Glutamatergic neuron (in vitro differentiated cells): Measurements from ENCODE around the gene KDM2B. TPM values are rescaled to one million over a fixed set of nuclear protein-coding genes. Genes with fewer than 3 reads are reported as not detected.
A peak's percentile ranks its signal among the peaks of the same experiment; 100 is the strongest.

Source experiments
- DNase-seq: peaks from one replicate; pipeline ENCODE4 v3.0.0; 2022
- H3K27ac Mint-ChIP-seq: one replicate; pipeline ENCODE4 v1.8.0; 2020; ENCODE audit warnings: mild to moderate bottlenecking, mixed read lengths, inconsistent platforms; ENCODE audit not compliant: unreplicated experiment
- H3K27me3 Mint-ChIP-seq: one replicate; pipeline ENCODE4 v1.8.0; 2020; ENCODE audit warnings: mild to moderate bottlenecking, moderate library complexity, mixed read lengths, inconsistent platforms; ENCODE audit not compliant: unreplicated experiment
- H3K36me3 Mint-ChIP-seq: one replicate; pipeline ENCODE4 v1.8.0; 2020; ENCODE audit warnings: mild to moderate bottlenecking, mixed read lengths, inconsistent platforms; ENCODE audit not compliant: unreplicated experiment
- H3K4me1 Mint-ChIP-seq: one replicate; pipeline ENCODE4 v1.8.0; 2020; ENCODE audit warnings: mild to moderate bottlenecking, low read depth, mixed read lengths, inconsistent platforms; ENCODE audit not compliant: unreplicated experiment
- H3K4me3 Mint-ChIP-seq: one replicate; pipeline ENCODE4 v1.8.0; 2020; ENCODE audit warnings: mild to moderate bottlenecking, mixed read lengths, inconsistent platforms; ENCODE audit not compliant: unreplicated experiment
- H3K9me3 Mint-ChIP-seq: one replicate; pipeline ENCODE4 v1.8.0; 2020; ENCODE audit warnings: mild to moderate bottlenecking, moderate library complexity, mixed read lengths, inconsistent platforms; ENCODE audit not compliant: unreplicated experiment
- CTCF ChIP-seq: fragments of 200-600 bp; sonication (generic); IDR thresholded peaks from one replicate; pipeline ENCODE4 v1.5.0; 2021; ENCODE audit not compliant: partially characterized antibody, unreplicated experiment
- total RNA-seq: library from RNA; stranded (reverse); fragmentation: NEBNext Ultra II Directional; extraction: Animal tissue kit (Norgen Biotek cat#: 25700); gene quantifications from one replicate; pipeline ENCODE4 v1.2.1, GENCODE V29; 2021; ENCODE audit not compliant: unreplicated experiment

The KDM2B gene
- total RNA-seq, 1 donor from 2014 or later, result 64.3 TPM

- Mint-ChIP-seq H3K4me3 (no peak overlapping the region), H3K27ac (no peak overlapping the region), H3K27me3 (peaks cover 5% of the 10 kb centered on the region), H3K4me1 (peaks cover 8% of the 10 kb centered on the region), H3K9me3 (peaks cover 2% of the 10 kb centered on the region), H3K36me3 (peaks cover 3% of the 10 kb centered on the region)
- no peak for TF ChIP-seq CTCF
- DNase-seq, result no peak
Measured at GRCh38 chr12:121533394-121534090, 47.3 kb downstream of the KDM2B start.

GRCh38 chr12:121532503-121533393 lies 48.1 kb downstream of the KDM2B start:
- peaks cover 2% of the 10 kb centered on the region for H3K9me3 Mint-ChIP-seq
- H3K27me3 Mint-ChIP-seq, result peaks cover 2% of the 10 kb centered on the region
- H3K27ac Mint-ChIP-seq, result peak overlapping the region; percentile 28
- H3K36me3 Mint-ChIP-seq, result no peaks in the 10 kb centered on the region
- H3K4me1 Mint-ChIP-seq, result peaks cover 6% of the 10 kb centered on the region
- no peak overlapping the region for H3K4me3 Mint-ChIP-seq
- no peak for DNase-seq
- TF ChIP-seq CTCF, result no peak

GRCh38 chr12:121531356-121531750 lies 49.5 kb downstream of the KDM2B start:
- H3K9me3 Mint-ChIP-seq, result peaks cover 2% of the 10 kb centered on the region
- H3K27ac Mint-ChIP-seq, result no peak overlapping the region
- no peak overlapping the region for H3K4me3 Mint-ChIP-seq
- TF ChIP-seq CTCF, result no peak
- no peaks in the 10 kb centered on the region for H3K27me3 Mint-ChIP-seq
- peaks cover 5% of the 10 kb centered on the region for H3K4me1 Mint-ChIP-seq
- DNase-seq, result no peak
- H3K36me3 Mint-ChIP-seq, result no peaks in the 10 kb centered on the region

- H3K27me3 Mint-ChIP-seq, result no peaks in the 10 kb centered on the region
- no peak for TF ChIP-seq CTCF
- H3K36me3 Mint-ChIP-seq, result no peaks in the 10 kb centered on the region
- H3K9me3 Mint-ChIP-seq, result peaks cover 2% of the 10 kb centered on the region
- no peak overlapping the region for H3K4me3 Mint-ChIP-seq
- H3K4me1 Mint-ChIP-seq, result peaks cover 5% of the 10 kb centered on the region
- no peak overlapping the region for H3K27ac Mint-ChIP-seq
- DNase-seq, result no peak
Measured at GRCh38 chr12:121530600-121531355, 50.0 kb downstream of the KDM2B start.
